COLO829 (cell line): ENCODE results near the gene PLEKHJ1.
"Not testable (repeated sequence)": the region's sequence is repeated elsewhere in the genome, so short reads cannot be mapped to it uniquely, and the experiment has no call there.

Source experiments
- DNase-seq: peaks from one replicate; pipeline ENCODE4 v3.0.0; 2012; ENCODE audit warnings: low spot score

Gene PLEKHJ1

DNA sequence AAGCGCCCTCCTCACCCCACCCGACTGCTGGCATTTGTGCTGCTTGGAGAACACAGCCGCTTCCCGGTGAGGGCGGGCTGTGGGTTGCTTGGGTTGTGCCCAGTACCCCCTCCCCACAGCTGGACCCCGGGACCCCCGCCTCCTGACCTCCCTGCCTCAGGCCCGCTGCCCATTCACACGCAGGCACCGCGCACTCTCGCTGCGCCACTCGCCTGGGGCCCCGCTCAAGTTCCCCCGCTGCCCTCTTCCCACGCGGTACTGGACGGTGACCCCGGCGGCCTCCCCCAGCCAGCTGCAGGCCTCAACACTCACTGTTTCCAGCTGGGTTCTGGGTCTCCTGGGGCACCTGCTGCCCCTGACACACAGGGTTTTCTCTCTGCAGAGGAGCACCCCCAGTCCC, 16.4 kb downstream of the PLEKHJ1 start:
- no peak for DNase-seq

DNA sequence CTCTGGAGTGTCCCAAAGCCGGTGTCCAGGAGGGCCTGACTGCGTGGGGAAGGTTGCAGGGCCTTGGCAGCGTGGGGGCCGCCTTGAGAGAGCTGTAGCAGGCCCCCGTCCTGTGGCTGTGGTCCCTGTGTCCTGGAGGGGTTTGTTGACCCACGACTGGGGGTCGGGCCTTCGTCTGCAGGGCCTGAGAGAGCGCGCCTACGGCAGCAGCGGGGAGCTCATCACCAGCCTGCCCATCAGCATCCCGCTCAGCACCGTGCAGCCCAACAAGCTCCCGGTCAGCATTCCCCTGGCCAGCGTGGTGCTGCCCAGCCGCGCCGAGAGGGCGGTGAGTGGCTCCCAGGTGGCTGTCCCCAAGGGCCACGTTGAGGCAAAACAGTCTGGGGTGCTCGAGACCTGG, 18.5 kb downstream of the PLEKHJ1 start:
- no peak for DNase-seq

DNA sequence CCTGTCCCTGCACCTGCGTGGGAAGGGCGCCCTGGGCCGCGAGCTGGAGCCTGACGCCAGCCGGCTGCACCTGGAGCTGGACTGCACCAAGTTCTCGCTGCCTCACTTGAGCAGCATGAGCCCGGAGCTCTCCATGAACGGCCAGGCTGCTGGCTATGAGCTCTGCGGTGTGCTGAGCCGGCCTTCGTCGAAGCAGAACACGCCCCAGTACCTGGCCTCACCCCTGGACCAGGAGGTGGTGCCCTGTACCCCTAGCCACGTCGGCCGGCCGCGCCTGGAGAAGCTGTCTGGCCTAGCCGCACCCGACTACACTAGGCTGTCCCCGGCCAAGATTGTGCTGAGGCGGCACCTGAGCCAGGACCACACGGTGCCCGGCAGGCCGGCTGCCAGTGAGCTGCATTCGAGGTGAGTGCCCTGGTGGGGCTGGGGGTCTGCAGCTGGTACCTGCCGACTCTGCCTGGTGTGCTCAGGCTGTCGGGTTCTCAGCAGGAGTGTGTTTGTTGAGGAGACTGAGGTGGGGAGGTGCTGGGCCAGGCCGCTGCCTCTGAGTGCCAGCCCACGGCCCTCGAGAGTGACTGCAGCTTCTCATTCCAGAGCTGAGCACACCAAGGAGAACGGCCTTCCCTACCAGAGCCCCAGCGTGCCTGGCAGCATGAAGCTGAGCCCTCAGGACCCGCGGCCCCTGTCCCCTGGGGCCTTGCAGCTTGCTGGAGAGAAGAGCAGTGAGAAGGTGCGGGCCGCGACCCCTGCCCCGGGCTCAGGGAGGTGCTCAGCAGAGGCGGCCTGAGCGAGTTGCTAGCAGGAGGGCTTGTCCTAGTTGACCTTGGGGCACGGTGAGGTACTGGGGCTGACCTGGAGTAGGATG, 19.5 kb downstream of the PLEKHJ1 start:
- DNase-seq = no peak

DNA sequence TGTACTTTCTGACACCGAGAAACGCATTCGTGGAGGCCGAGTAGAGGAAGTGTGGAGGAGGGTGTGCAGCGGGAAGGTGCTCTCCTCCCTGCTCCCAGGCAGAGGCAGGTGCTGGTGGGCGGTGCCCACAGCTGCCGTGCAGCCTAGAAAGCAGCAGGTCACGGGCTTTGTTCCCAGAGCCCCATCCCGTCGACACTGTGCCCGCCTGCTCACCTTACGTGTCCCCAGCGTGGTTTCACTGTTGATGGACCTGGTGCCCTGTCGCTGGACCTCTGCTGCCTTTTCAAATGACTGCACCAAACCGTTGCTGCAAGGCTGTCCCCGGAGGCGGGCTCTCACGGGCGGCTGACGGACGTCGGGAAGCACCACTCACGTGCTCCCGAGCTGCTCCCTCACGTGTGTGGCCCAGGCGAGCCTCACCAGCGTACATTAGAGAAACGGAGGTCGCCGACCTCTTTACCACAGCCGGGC, 20.8 kb downstream of the PLEKHJ1 start:
- no peak for DNase-seq

DNA sequence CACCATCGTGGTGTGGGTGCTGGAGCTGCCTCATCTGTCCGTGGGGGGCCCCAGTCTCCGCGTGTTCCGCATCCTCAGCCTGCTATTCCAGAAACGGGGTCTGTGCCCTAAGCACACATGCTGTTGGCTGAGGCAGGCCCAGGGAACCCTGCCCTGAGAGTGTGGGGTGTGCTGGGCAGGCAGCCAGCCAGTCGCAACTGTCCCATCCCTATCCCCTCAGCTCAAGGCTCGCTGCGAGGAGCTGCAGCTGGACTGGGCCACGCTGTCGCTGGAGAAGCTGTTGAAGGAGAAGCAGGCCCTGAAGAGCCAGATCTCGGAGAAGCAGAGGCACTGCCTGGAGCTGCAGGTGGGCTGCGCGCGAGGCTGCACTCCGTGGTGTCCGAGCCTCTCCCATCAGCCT, 21.9 kb downstream of the PLEKHJ1 start:
- no peak for DNase-seq

DNA sequence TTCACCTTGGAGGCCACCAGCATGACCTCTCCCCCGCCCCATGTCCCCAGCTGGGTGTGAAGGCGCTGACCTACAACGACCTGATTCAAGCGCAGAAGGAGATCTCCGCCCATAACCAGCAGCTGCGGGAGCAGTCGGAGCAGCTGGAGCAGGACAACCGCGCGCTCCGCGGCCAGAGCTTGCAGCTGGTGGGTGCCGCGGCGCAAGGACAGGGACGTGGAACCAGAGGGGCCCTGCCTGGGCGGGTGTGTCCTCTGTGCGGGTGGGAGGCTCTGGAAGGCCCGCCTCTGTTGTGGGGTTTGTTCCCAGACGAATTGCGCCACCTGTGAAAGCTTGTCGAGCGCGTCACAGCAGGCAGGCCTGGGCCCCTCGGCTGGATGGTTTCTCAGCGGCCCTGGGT, 22.3 kb downstream of the PLEKHJ1 start:
- no peak for DNase-seq

DNA sequence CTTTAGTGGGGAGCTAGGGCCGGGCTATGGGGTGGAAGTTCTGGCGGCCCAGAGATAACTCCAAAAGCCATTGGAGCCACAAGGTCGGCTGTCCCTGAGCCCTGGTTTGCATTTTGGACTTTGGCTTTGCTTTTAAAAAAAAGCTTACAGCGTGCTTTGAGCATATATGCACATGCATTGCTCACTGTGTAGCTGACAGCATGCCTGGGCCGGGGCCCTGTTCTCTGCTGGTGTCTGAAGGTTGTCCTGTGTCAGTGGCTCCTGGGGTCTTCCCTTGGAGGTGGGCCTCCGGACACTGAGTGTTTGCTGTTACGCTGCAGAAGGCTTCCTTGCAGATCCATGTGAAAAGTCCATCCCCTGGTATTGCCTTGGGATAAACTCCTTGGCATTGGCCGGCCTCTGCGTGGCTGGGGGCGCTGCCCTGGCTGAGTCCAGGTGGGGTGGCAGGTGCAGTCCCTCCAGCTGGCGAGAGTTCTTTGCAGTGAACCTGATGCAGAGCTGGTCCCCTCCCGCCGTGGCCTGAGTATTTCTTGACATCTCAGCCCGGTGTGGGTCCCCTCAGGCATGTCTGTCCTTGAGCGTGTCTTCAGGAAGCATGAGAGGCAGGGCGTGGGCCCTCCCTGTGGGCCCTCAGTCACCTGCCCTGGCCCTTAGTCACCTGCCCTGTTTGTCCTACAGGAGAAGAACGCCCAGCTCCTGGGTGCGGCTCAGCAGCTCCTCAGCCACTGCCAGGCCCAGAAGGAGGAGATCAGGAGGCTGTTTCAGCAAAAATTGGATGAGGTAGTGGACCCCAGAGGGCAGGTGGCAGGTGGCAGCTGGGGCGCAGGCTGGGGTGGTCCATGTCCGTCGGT, 23.0 kb downstream of the PLEKHJ1 start:
- no peak for DNase-seq

DNA sequence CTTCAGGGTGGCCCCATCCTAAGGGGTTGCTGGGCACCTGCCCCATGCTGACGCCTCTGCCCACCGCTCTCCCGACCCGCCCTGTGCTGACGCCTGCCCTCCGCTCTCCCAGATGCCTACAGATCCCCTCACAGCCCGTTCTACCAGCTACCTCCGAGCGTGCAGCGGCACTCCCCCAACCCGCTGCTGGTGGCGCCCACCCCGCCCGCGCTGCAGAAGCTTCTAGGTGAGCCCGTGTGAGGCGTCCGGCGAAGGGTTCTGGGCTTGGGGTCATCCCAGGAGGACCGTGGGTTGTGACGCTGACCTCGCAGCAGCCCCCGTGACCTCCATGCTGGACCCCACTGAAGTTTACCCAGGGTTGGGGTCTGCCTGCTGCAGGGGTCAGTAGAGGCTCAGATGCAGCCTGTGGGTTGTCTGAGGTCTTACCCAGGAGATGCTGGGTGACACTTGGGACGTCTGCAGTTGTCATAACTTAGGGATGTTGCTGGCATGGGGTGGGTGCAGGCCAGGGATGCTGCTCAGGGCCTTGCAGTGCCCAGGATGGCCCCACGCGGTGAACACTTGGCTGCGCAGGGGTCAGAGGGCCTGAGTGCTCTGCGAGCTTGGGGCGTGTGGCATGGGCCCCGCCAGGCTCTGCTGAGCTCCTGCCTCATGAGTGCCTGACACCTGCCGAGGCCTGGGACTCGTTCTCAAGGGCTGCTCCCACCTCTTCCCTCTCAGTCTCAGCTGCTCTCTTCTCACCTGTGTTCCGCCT, 25.0 kb downstream of the PLEKHJ1 start:
- no peak for DNase-seq

DNA sequence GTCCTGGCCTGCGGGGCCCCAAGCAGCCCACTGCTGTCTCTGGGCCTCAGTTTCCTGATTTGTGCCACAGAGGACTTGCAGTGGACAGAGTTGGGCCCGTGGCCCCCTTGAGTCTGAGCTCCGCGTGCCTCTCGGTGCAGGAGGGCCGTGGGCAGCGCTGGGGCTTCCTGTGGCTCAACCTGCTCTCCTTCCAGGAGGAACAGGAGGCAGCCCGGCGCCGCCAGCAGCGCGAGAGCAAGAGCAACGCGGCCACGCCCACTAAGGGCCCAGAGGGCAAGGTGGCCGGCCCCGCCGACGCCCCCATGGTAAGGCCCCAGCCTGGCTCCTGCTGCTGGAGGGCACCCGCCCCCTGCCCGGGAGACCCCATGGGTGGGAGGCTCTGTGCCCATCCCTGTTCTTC, 25.9 kb downstream of the PLEKHJ1 start:
- DNase-seq = no peak

DNA sequence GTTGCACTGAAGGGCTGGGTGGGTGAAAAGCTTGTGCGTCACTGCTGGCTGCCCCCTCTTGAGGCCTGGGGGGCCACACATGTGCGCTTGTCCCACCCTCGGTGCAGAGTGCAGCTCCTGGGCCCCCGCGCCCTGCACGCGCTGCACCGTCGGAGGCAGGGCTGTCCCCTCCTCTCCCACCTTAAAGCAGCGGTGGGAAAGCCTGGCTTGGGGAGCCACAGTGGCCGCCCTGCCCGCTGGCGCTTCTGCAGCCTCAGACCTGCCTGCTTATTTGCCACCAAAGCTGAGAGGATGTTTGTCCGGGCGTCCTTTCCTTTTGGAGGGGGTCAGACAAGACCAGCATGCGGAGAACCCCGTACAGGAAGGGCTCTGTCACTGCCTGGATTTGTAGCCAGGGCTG, 26.7 kb downstream of the PLEKHJ1 start:
- DNase-seq = no peak

DNA sequence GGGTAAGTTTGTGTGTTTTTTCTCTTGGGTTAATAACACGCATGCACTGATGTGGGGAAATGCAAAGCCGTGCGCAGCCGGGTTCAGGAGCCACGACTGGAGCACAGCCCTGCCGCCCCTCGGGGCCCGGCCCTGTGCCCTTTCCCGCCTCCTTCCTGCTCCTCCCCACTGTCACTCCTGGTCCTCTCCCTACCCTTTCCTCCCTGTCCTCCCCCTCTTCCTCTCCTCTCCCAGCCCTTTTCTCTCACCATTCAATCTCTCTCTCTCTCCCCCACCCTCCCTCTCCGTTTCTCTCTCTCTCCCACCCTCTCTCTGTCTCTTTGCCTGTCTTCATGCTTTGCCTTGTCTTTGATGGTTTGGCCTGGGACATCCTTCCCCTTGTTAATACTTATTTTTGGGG, 27.2 kb downstream of the PLEKHJ1 start:
- DNase-seq = no peak

DNA sequence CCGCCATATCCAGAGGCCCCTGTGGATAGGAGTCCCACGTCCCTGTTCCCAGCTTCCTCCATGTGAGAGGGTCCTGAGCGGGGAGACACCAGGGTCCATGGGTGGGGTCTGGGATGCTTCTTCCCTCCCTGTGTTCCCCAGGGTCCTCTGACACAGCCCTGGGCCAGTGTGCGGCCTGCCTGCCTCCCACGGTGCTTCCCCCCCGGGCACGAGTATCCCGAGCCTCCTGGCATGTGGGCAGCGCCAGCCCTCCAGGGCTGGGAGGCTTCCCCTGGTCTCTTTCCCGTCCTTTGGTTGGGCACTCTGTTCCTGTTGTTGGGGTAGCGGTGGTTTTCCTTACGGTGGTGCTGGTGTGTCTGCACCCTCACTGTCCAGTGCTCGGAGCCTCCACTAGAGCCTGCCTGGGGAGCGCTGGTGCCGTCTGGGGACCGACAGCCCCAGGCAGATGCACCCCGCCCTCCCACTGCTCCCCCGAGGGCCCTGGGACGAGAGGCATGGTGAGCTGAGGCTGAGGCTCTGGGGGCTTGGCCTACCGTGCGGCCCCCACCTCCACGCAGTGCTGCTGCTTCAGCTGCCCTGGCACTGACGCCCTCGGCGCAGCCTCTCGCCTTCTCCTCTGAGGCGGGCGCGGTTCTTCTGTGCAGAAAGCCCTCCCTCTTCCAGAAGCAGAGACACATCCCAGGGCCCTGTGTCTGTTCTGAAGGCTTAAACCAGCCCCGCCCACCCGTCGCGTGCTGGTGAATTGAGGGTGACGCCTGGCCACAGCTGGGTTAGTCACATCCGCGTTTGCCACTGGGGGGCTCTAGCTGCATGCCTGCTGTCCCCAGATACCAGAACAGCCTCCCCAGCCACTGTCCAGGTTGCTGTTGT, 27.9 kb downstream of the PLEKHJ1 start:
- DNase-seq = no peak

DNA sequence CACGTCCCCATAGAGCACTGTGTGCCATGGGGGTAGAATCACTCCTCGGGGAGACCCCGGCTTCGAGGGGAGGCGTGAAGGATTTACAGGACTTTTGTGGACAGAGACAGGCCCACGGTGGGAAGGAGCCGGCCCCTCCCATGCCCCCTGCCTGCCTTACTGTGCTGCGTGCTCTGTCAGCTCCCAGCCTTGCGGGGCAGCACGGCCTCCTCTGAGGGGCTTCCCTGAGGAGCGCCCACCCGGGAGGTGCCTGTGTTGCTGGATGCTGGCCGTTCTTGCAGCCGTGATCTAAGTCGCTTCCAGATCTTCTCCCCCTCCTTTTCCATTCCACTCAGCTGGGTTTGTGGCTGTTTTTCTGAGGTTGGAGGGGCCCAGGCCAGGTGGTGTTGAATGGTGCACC, 29.1 kb downstream of the PLEKHJ1 start:
- DNase-seq = no peak

DNA sequence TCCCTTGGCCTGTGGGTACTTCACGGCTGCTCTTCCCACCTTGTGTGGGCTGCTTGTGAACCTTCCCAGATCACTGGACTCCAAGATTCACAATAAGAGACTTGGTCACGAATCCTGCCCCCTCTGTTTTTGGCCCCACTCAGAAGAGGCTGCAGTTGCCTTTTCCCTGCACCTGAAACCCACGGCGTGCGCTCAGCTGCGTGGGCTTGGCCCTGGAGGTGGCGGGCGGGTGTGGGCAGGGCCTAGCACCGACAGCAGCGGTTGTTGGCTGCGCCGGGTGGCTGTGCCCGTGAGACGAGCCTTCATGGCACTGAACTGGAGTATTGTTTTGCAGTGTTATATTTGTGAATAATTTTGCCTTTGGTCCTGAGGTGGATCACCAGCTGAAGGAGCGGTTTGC, 33.8 kb downstream of the PLEKHJ1 start:
- no peak for DNase-seq

DNA sequence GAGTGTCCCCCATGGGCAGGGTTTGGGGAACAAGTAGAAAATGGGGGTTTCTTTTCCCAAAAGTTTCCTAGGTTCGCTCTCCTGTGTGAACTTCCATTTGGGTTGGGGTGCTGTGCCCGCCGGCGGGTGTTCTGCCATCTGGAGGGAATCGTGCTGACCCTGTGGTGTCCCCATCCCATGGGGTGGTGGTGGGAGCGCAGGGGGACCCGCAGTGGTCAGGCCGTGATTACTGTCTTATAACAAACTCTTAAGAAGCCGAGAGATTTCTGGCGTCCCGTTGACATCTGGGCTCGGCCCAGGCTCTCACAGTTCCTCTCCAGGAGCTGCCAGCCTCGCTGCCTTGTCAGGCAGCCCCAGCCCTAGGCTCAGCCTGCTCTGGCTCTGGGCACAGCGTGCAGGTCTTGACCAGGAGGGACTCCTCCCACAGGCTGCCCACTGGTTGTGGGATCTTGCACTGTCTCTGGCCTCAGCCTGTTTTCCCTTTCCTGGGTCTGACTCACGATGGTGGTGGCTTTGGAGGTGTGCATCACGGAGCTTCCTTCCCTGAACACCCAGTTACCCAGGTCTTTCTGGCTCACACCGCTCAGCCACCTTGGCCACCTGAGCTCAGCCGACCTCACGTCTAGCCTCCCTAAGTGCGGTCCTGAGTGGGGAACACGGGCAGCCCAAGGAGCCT, 34.5 kb downstream of the PLEKHJ1 start:
- DNase-seq = no peak

DNA sequence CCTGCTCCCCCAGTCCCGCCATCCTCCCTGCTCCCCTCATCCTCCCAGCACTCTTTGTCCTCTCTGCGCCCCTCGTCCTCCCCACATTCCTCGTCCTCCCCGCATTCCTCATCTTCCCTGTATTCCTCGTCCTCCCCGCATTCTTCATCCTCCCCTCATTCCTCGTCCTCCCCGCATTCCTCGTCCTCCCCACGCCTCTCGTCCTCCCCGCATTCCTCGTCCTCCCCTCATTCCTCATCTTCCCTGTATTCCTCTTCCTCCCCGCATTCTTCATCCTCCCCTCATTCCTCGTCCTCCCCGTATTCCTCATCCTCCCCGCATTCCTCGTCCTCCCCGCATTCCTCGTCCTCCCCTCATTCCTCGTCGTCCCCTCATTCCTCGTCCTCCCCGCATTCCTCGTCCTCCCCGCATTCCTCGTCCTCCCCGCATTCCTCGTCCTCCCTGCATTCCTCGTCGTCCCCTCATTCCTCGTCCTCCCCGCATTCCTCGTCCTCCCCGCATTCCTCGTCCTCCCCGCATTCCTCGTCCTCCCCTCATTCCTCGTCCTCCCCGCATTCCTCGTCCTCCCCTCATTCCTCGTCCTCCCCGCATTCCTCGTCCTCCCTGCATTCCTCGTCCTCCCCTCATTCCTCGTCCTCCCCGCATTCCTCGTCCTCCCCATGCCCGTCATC, 35.4 kb downstream of the PLEKHJ1 start:
- DNase-seq = not testable (repeated sequence)

DNA sequence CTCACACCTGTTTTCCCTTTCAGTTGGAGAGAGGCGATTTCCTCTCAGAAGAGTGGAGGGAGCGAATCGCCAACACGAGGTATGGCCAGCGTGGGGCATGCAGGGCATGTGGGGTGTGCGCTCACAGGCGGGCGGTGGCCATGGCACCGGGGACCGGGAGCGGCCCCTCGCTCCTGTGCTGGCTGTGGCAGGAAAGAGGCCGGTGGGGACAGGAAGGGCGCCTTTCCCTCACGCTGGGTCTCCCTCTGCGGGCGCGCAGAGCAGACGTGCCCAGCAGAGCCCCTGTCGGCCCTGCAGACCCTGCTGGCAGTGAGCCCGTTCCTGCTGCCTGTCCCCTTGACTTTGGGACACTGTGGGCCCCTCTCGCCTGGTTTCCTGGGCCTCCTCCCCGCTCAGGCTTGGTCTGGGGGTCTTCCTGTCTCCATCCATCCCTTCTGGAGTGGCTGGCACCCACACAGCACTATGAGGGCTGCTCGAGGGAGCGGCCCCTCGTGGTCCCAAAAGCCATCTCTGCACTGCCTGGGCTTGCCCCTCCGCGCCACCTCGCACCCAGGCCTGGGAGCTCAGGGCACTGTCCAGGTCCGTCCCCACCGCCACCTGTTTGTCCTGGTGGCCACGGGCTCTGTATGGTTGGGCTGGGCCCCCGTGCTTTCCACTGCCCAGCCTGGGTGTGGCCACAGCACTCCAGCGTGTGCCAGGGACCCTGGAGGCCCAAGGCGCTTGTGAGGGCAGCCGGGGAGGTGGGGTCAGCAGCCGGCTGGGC, 36.1 kb downstream of the PLEKHJ1 start:
- DNase-seq = no peak

DNA sequence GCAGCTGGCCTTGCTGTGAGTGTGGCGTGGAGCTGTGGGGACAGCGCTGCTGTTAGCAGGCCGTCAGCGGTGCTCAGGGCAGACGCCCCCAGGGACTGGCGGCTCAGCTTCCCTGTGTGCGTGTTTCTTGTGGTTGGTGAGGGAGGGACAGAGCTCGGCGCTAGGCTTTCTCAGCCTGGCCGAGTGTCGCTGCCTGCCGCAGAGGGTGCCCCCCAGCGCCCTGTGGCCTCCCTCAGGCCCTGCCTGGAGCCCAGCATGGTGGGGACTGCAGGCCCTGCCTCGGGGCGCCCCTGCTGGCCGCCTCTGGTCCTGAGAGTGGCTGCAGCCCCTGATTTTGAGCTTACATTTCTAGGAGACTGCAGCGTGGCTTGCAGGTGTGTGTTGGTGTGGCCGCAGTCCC, 36.9 kb downstream of the PLEKHJ1 start:
- DNase-seq = no peak

DNA sequence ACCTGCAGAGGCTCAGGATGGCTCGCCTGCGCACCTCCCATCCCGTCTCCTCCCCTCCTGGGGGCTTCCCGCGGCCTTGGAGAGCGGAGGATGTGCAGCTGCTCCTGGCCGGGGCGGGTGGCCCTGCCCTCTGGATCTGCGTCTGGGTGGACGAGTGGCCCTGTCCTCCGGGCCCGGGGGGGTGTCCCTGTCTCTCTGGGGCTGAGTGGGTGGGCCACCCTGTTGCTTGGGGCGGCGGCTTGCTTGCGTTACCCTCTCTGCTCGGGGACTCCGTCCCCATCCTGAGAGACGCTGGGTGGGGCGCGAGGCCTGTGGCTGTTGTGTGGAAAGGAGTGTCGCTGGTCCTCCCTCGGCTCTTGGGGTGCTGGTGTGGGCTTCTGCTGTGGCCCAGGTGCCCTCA, 37.8 kb downstream of the PLEKHJ1 start:
- no peak for DNase-seq

DNA sequence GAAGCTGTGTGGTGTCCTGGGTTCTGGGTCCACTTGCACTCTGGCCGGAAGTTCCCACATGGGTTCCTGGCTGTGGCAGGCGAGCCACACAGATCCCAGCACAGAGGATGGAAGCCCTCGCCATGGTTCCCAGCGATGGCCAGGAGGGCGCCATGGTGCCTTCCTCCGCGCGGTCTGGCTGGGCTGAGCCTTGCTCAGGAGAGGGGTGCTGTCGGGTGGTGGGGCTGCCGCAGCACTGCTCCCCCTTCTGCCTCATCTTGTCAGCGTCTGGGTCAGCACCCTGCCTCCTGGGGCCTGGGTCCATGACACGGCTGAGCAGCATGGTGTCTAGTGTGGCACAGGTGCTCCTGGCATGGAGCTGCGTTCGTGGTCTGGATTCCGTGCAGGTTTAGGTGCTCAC, 38.9 kb downstream of the PLEKHJ1 start:
- DNase-seq = no peak
